GM10266 (cell line): ENCODE data around the gene ADD2.

Source experiments
- DNase-seq: peaks from one replicate; pipeline ENCODE4 v3.0.0; 2012; ENCODE audit errors: extremely low spot score
- CTCF ChIP-seq: IDR thresholded peaks from 2 replicates; pipeline ENCODE4 v1.5.1; 2012; ENCODE audit warnings: mild to moderate bottlenecking, low read depth; ENCODE audit not compliant: control insufficient read depth, insufficient read depth; ENCODE audit errors: missing control alignments

Gene ADD2

GRCh38 chr2:70679259-70679658, 88.7 kb downstream of the ADD2 start:
- no peak for TF ChIP-seq CTCF

GRCh38 chr2:70678576-70679143, 89.3 kb downstream of the ADD2 start:
- no peak for TF ChIP-seq CTCF
- DNase-seq = no peak

More at GRCh38 chr2:70679259-70679658, 88.7 kb downstream of the ADD2 start:
- no peak for DNase-seq

GRCh38 chr2:70676301-70677035, 91.5 kb downstream of the ADD2 start:
- no peak for DNase-seq
- TF ChIP-seq CTCF = no peak

GRCh38 chr2:70675862-70676261, 92.1 kb downstream of the ADD2 start:
- TF ChIP-seq CTCF = no peak
- DNase-seq = no peak

- no peak for TF ChIP-seq CTCF
- no peak for DNase-seq
These were observed 93.2 kb downstream of the ADD2 start for GRCh38 chr2:70674636-70675430.

GRCh38 chr2:70673041-70673647, 94.9 kb downstream of the ADD2 start:
- no peak for DNase-seq
- no peak for TF ChIP-seq CTCF
